OCI-LY7 (cell line): ENCODE data around the gene B3GALNT2.

ENCODE experiments used
- CTCF ChIP-seq: fragments of 200-600 bp; sonication (generic); conservative IDR thresholded peaks from 2 replicates; pipeline ENCODE4 v1.5.1; 2014; ENCODE audit warnings: mild to moderate bottlenecking, antibody characterized with exemption, low read length, moderate library complexity, mixed read lengths
- EZH2phosphoT487 ChIP-seq: fragments of 200-600 bp; sonication (generic); IDR thresholded peaks from 2 replicates; pipeline ENCODE4 v1.6.1; 2018; ENCODE audit warnings: low read depth, borderline replicate concordance, mild to moderate bottlenecking, mixed run types, antibody characterized with exemption, low read length, moderate library complexity, mixed read lengths

- no peak for TF ChIP-seq CTCF
- TF ChIP-seq EZH2phosphoT487: no peak
These were observed 48.4 kb downstream of the B3GALNT2 start for GRCh38 chr1:235455823-235456222.
